SH-SY5Y (cell line): ENCODE data around the gene NT5C2.

Experiments
- GATA2 ChIP-seq: IDR thresholded peaks from 2 replicates; pipeline ENCODE4 v1.6.1; 2011; ENCODE audit warnings: mild to moderate bottlenecking, low read depth, low read length
- GATA3 ChIP-seq: IDR thresholded peaks from 2 replicates; pipeline ENCODE4 v1.6.1; 2011; ENCODE audit warnings: low read depth, mild to moderate bottlenecking, low read length, moderate library complexity

GRCh38 chr10:103100620-103101019 lies 92.5 kb downstream of the NT5C2 start:
- no peak for TF ChIP-seq GATA2
- no peak for TF ChIP-seq GATA3
